A673 (cell line): ENCODE results near the gene MAP3K5.

Source experiments
- EZH2 ChIP-seq: fragments of 200-600 bp; sonication (generic); IDR thresholded peaks from 2 replicates; pipeline ENCODE4 v1.6.1; 2017; ENCODE audit warnings: borderline replicate concordance, low read depth, mild to moderate bottlenecking, mixed read lengths, antibody characterized with exemption, low read length; ENCODE audit not compliant: poor library complexity, severe bottlenecking
- TF ChIP-seq, protein P1 (sequence below): fragments of 300-800, 200-600 bp; sonication (generic); conservative IDR thresholded peaks from 2 replicates; pipeline ENCODE4 v1.5.1; 2017; ENCODE audit warnings: low read depth, mild to moderate bottlenecking, antibody characterized with exemption, low read length, moderate library complexity, mixed read lengths

DNA sequence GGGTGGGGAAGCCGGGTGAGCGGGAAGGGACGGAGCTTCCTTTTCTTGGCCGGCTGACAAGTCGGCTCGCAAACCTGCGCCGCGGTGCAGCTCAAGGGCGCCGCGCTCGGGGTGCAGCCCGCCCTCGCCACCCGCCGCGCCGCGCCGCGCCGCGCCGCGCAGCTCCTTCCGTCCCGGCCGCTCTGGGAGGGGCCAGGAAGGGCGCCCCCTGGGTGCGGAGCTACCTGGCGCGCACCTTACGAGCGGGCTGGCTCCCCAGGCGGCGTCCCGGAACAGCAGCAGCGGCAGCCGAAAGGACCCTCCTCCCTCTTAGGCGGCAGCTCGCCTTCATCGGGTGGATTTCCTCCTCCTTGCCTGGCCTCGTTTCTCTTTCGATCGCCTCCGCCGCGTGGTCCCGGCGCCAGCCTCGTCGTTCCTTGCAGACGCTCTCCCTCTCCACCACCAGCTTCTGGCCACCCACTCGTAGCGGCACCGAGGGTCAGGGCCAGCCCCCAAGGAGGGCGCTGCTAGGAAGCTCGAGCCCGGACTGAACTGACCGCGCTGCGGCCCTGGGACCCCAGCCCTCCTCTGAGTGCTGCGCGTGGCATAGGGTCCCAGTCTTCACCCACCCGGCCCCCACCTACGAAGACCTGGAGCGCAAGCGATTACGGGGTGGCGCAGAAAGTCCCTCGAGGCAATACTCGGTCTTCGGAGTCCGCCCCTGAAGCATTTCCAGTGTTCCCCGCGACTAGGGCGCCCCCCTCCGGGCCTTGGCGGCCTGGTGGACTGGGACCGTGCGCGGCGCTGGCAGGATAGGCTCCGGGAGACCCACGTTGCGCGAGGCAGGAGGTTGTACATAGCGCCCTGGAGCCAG, at the start of gene MAP3K5:
- no peak for TF ChIP-seq EZH2
- TF ChIP-seq, protein P1, sequence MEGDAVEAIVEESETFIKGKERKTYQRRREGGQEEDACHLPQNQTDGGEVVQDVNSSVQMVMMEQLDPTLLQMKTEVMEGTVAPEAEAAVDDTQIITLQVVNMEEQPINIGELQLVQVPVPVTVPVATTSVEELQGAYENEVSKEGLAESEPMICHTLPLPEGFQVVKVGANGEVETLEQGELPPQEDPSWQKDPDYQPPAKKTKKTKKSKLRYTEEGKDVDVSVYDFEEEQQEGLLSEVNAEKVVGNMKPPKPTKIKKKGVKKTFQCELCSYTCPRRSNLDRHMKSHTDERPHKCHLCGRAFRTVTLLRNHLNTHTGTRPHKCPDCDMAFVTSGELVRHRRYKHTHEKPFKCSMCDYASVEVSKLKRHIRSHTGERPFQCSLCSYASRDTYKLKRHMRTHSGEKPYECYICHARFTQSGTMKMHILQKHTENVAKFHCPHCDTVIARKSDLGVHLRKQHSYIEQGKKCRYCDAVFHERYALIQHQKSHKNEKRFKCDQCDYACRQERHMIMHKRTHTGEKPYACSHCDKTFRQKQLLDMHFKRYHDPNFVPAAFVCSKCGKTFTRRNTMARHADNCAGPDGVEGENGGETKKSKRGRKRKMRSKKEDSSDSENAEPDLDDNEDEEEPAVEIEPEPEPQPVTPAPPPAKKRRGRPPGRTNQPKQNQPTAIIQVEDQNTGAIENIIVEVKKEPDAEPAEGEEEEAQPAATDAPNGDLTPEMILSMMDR, result peak; percentile 93
